Measurements from ENCODE around the gene ZNF785. TPM values are rescaled to one million over a fixed set of nuclear protein-coding genes. Genes with fewer than 3 reads are reported as not detected.
"Not testable (repeated sequence)": the region's sequence is repeated elsewhere in the genome, so short reads cannot be mapped to it uniquely, and the experiment has no call there.

ZNF785 gene
- total RNA-seq (10 to 100 TPM; 13.9 to 15.5 TPM), polyA plus RNA-seq (1 to 10 TPM; 4.0 to 5.5 TPM)
- long read RNA-seq, donor 1, transcript ZNF785-201 (3 exons, 3,282 nt), result major isoform, 9 of 15 reads
- long read RNA-seq, donor 1, partial matches to known transcripts, result 6 of 15 reads
- long read RNA-seq, donor 1, other reads (novel, unspliced or antisense), result 0 of 15 reads
- long read RNA-seq, donor 2, partial matches to known transcripts, result 0 of 3 reads
- long read RNA-seq, donor 2, other reads (novel, unspliced or antisense), result 0 of 3 reads
- long read RNA-seq, donor 3, partial matches to known transcripts, result 0 of 4 reads
- long read RNA-seq, donor 3, other reads (novel, unspliced or antisense), result 0 of 4 reads
- long read RNA-seq, donor 4, transcript ZNF785-201 (3 exons, 3,282 nt), result major isoform, 8 of 8 reads
- long read RNA-seq, donor 4, partial matches to known transcripts, result 0 of 8 reads
- long read RNA-seq, donor 4, other reads (novel, unspliced or antisense), result 0 of 8 reads
- long read RNA-seq, donor 5, transcript ZNF785-201 (3 exons, 3,282 nt), result major isoform, 8 of 8 reads
- long read RNA-seq, donor 5, partial matches to known transcripts, result 0 of 8 reads
- long read RNA-seq, donor 5, other reads (novel, unspliced or antisense), result 0 of 8 reads

- no peaks in the 10 kb centered on the region for H3K9me3 ChIP-seq (ENCODE audit: control insufficient read depth in 4 of 4, insufficient read depth in 3 of 4, low read length in 3 of 4)
- peaks cover 0 to 12% (median 2%) of the 10 kb centered on the region in 5 donors for H3K4me1 ChIP-seq (ENCODE audit: control insufficient read depth in 5 of 5, insufficient read depth in 5 of 5, low read length in 5 of 5)
- peak within 1 kb of the TSS; percentile 83 to 88 for H3K27ac ChIP-seq (ENCODE audit: low read depth in 1 of 2, low read length in 1 of 2)
- TF ChIP-seq CTCF (IDR thresholded peaks at IDR 0.05; ENCODE audit: control extremely low read depth, extremely low read depth), result peak; percentile 43
- 1% methylated on average over 49 to 50 of the region's 50 CpGs for WGBS, 2 donors
- H3K4me3 ChIP-seq, result peak within 1 kb of the TSS; percentile 47
- DNase-seq, result peak; percentile 98 to 100 (median 99)
- peak within 1 kb of the TSS; percentile 79 to 85 for H3K9ac ChIP-seq (ENCODE audit: insufficient read depth in 1 of 2, low read length in 2 of 2)
- ATAC-seq (ENCODE audit: insufficient read depth, low FRiP score), result peak; percentile 99
- H3K27me3 ChIP-seq (ENCODE audit: control insufficient read depth in 3 of 3, insufficient read depth in 3 of 3, low read length in 2 of 3), result no peaks in the 10 kb centered on the region
- peaks cover 0 to 20% (median 4%) of the 10 kb centered on the region in 4 donors for H3K36me3 ChIP-seq (ENCODE audit: control insufficient read depth in 4 of 4, insufficient read depth in 4 of 4, low read length in 4 of 4)
Measured at GRCh38 chr16:30585400-30586191, at the start of gene ZNF785. ZNF785 (minus strand) TSS chr16:30585697; CDS start chr16:30585611, 86 bp downstream.

- H3K27ac ChIP-seq (ENCODE audit: low read depth in 1 of 2, low read length in 1 of 2), result peak overlapping the region; percentile 79 to 87
- 76 to 84% methylated on average over 17 of the region's 17 CpGs for WGBS, 2 donors
- no peaks in the 10 kb centered on the region for H3K36me3 ChIP-seq (ENCODE audit: control insufficient read depth in 4 of 4, insufficient read depth in 4 of 4, low read length in 4 of 4)
- H3K9ac ChIP-seq (ENCODE audit: insufficient read depth in 1 of 2, low read length in 2 of 2), result peak overlapping the region; percentile 80 to 90
- no peaks in the 10 kb centered on the region for H3K9me3 ChIP-seq (ENCODE audit: control insufficient read depth in 4 of 4, insufficient read depth in 3 of 4, low read length in 3 of 4)
- H3K4me1 ChIP-seq (ENCODE audit: control insufficient read depth in 5 of 5, insufficient read depth in 5 of 5, low read length in 5 of 5), result peaks cover 0 to 3% (median 0%) of the 10 kb centered on the region in 5 donors
- DNase-seq (no peak), ATAC-seq (ENCODE audit: insufficient read depth, low FRiP score) (no peak)
- no peaks in the 10 kb centered on the region for H3K27me3 ChIP-seq (ENCODE audit: control insufficient read depth in 3 of 3, insufficient read depth in 3 of 3, low read length in 2 of 3)
- H3K4me3 ChIP-seq, result peak overlapping the region; percentile 8
- TF ChIP-seq CTCF (IDR thresholded peaks at IDR 0.05; ENCODE audit: control extremely low read depth, extremely low read depth), result no peak
Measured at GRCh38 chr16:30633526-30633925, 48.0 kb upstream of the ZNF785 start.

- WGBS, 2 donors, result 71 to 91% methylated on average over 7 of the region's 7 CpGs
- H3K4me3 ChIP-seq; H3K9ac ChIP-seq (ENCODE audit: insufficient read depth in 1 of 2, low read length in 2 of 2); H3K36me3 ChIP-seq (ENCODE audit: control insufficient read depth in 4 of 4, insufficient read depth in 4 of 4, low read length in 4 of 4); ATAC-seq (ENCODE audit: insufficient read depth, low FRiP score); H3K4me1 ChIP-seq (ENCODE audit: control insufficient read depth in 5 of 5, insufficient read depth in 5 of 5, low read length in 5 of 5); DNase-seq; H3K27ac ChIP-seq (ENCODE audit: low read depth in 1 of 2, low read length in 1 of 2); H3K27me3 ChIP-seq (ENCODE audit: control insufficient read depth in 3 of 3, insufficient read depth in 3 of 3, low read length in 2 of 3); H3K9me3 ChIP-seq (ENCODE audit: control insufficient read depth in 4 of 4, insufficient read depth in 3 of 4, low read length in 3 of 4): not testable (repeated sequence)
Measured at GRCh38 chr16:30632454-30632853, 47.0 kb upstream of the ZNF785 start.
